Calu3 (cell line): ENCODE data around the gene FGFRL1. TPM values are rescaled to one million over a fixed set of nuclear protein-coding genes. Genes with fewer than 3 reads are reported as not detected.
"Not testable (repeated sequence)": the region's sequence is repeated elsewhere in the genome, so short reads cannot be mapped to it uniquely, and the experiment has no call there.

Experiments used
- BruUV-seq: library from RNA; stranded (reverse); fragments of 400-500 nt; replicated peaks from 2 replicates; lab custom pipeline; 2021; lab: Mats Ljungman, UMichigan
- CTCF ChIA-PET: fragments of 300-600 bp; sonication (Branson Sonifier 250); formaldehyde crosslinking; loops from one replicate; lab custom pipeline; 2022; ENCODE audit warnings: antibody characterized with exemption; lab: Charles Lee
- DNase-seq: peaks from one replicate; pipeline ENCODE4 v3.0.0; 2022
- H3K27ac Mint-ChIP-seq: one replicate; pipeline ENCODE4 v1.8.0; 2022; ENCODE audit warnings: mixed read lengths; ENCODE audit not compliant: unreplicated experiment
- H3K27me3 Mint-ChIP-seq: one replicate; pipeline ENCODE4 v1.8.0; 2022; ENCODE audit warnings: mixed read lengths; ENCODE audit not compliant: unreplicated experiment
- H3K36me3 Mint-ChIP-seq: one replicate; pipeline ENCODE4 v1.8.0; 2022; ENCODE audit warnings: mild to moderate bottlenecking, moderate library complexity, mixed read lengths; ENCODE audit not compliant: insufficient read depth, unreplicated experiment
- H3K4me1 Mint-ChIP-seq: one replicate; pipeline ENCODE4 v1.8.0; 2022; ENCODE audit warnings: mild to moderate bottlenecking, low read depth, mixed read lengths; ENCODE audit not compliant: unreplicated experiment
- H3K4me3 Mint-ChIP-seq: one replicate; pipeline ENCODE4 v1.8.0; 2022; ENCODE audit warnings: mild to moderate bottlenecking, low read depth, moderate library complexity, mixed read lengths; ENCODE audit not compliant: unreplicated experiment
- H3K9me3 Mint-ChIP-seq: one replicate; pipeline ENCODE4 v1.8.0; 2022; ENCODE audit warnings: low read depth, mixed read lengths; ENCODE audit not compliant: unreplicated experiment
- intact Hi-C: fragments of 100-400 bp; cut with micrococcal nuclease; formaldehyde crosslinking; loops from one replicate; pipeline ENCODE4 v1.10.0; 2022; ENCODE audit not compliant: unreplicated experiment
- total RNA-seq: library from RNA; stranded (reverse); gene quantifications from 2 replicates; pipeline ENCODE4 v1.2.3, GENCODE V29; 2022
- TF ChIP-seq, protein P1 (sequence below): fragments of 200-600 bp; IDR thresholded peaks from one replicate; pipeline ENCODE4 v1.8.0; 2022; ENCODE audit warnings: antibody characterized with exemption; ENCODE audit not compliant: unreplicated experiment

FGFRL1 gene
- total RNA-seq, 1 experiment from 2014 or later = 43.2 TPM

- CTCF ChIA-PET = interaction anchor here (0.5 to 0.8 kb wide), 2 partner anchors 36 to 38 kb away, joined by 3 to 4 read pairs; no protein-coding TSS in a partner anchor
- no TSS peak for BruUV-seq
- DNase-seq = no peak
- Mint-ChIP-seq H3K4me3 (no peak overlapping the region), H3K4me1 (peaks cover 22% of the 10 kb centered on the region), H3K27me3 (no peaks in the 10 kb centered on the region), H3K36me3 (peaks cover 12% of the 10 kb centered on the region), H3K27ac (no peak overlapping the region), H3K9me3 (no peaks in the 10 kb centered on the region)
- intact Hi-C loops = no loop called here
- TF ChIP-seq, protein P1, sequence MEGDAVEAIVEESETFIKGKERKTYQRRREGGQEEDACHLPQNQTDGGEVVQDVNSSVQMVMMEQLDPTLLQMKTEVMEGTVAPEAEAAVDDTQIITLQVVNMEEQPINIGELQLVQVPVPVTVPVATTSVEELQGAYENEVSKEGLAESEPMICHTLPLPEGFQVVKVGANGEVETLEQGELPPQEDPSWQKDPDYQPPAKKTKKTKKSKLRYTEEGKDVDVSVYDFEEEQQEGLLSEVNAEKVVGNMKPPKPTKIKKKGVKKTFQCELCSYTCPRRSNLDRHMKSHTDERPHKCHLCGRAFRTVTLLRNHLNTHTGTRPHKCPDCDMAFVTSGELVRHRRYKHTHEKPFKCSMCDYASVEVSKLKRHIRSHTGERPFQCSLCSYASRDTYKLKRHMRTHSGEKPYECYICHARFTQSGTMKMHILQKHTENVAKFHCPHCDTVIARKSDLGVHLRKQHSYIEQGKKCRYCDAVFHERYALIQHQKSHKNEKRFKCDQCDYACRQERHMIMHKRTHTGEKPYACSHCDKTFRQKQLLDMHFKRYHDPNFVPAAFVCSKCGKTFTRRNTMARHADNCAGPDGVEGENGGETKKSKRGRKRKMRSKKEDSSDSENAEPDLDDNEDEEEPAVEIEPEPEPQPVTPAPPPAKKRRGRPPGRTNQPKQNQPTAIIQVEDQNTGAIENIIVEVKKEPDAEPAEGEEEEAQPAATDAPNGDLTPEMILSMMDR = no peak
These were observed 33.8 kb downstream of the FGFRL1 start for GRCh38 chr4:1045193-1045594.

GRCh38 chr4:1045595-1046201, 34.3 kb downstream of the FGFRL1 start:
- intact Hi-C loops = no loop called here
- H3K27me3 Mint-ChIP-seq = no peaks in the 10 kb centered on the region

DNA sequence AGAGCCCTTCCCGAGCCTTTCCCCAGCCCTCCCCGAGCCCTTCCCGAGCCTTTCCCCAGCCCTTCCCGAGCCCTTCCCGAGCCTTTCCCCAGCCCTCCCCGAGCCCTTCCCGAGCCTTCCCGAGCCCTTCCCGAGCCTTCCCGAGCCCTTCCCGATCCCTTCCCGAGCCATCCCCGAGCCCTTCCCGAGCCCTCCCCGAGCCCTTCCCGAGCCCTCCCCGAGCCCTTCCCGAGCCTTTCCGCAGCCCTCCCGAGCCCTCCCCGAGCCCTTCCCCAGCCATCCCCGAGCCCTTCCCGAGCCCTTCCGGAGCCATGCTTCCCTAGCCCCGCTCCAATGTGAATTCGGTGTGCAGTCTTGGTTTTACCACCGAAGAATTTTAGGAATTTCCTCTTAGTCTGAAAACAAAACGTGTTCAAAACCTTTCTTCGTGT, 35.2 kb downstream of the FGFRL1 start:
- H3K27ac Mint-ChIP-seq, H3K9me3 Mint-ChIP-seq, H3K27me3 Mint-ChIP-seq, intact Hi-C loops, CTCF ChIA-PET, DNase-seq, H3K36me3 Mint-ChIP-seq, H3K4me3 Mint-ChIP-seq, BruUV-seq: not testable (repeated sequence)
- peaks cover 14% of the 10 kb centered on the region for H3K4me1 Mint-ChIP-seq

More at GRCh38 chr4:1045595-1046201, 34.3 kb downstream of the FGFRL1 start:
- no peak for DNase-seq
- H3K27ac Mint-ChIP-seq = no peak overlapping the region
- no TSS peak for BruUV-seq
- TF ChIP-seq, protein P1 = no peak
- H3K9me3 Mint-ChIP-seq = no peaks in the 10 kb centered on the region
- CTCF ChIA-PET = interaction anchor here (0.8 kb wide), 1 partner anchor 36 kb away, joined by 4 read pairs; no protein-coding TSS in a partner anchor
- no peak overlapping the region for H3K4me3 Mint-ChIP-seq
- H3K36me3 Mint-ChIP-seq = peaks cover 12% of the 10 kb centered on the region
- H3K4me1 Mint-ChIP-seq = peaks cover 17% of the 10 kb centered on the region

GRCh38 chr4:1047106-1047975, 35.9 kb downstream of the FGFRL1 start:
- CTCF ChIA-PET = no interaction called here
- Mint-ChIP-seq H3K9me3 (no peaks in the 10 kb centered on the region), H3K4me1 (peaks cover 8% of the 10 kb centered on the region), H3K36me3 (peaks cover 10% of the 10 kb centered on the region), H3K27ac (no peak overlapping the region), H3K27me3 (peaks cover 11% of the 10 kb centered on the region), H3K4me3 (no peak overlapping the region)
- TF ChIP-seq, protein P1 = no peak
- BruUV-seq = no TSS peak
- no peak for DNase-seq
- intact Hi-C loops = no loop called here
